ENCODE data around the gene MED29. TPM values are rescaled to one million over a fixed set of nuclear protein-coding genes. Genes with fewer than 3 reads are reported as not detected.

Gene MED29
- total RNA-seq, 1 donor from 2014 or later: 39.2 TPM

- peak overlapping the region; percentile 20 for H3K4me3 Mint-ChIP-seq
- no peaks in the 10 kb centered on the region for H3K27me3 Mint-ChIP-seq (ENCODE audit: low read depth)
- no peak for TF ChIP-seq CTCF (IDR thresholded peaks at IDR 0.05; ENCODE audit: unreplicated experiment)
- peak overlapping the region; percentile 96 for H3K27ac Mint-ChIP-seq
- DNase-seq (ENCODE audit: low spot score in 2 of 2, unreplicated experiment in 2 of 2): no peak
- peaks cover 38% of the 10 kb centered on the region for H3K4me1 Mint-ChIP-seq
- H3K36me3 Mint-ChIP-seq: peaks cover 4% of the 10 kb centered on the region
- H3K9me3 Mint-ChIP-seq: no peaks in the 10 kb centered on the region
Measured at GRCh38 chr19:39405261-39405957, 14.2 kb downstream of the MED29 start.

- H3K4me3 Mint-ChIP-seq: peak overlapping the region; percentile 74
- H3K9me3 Mint-ChIP-seq: no peaks in the 10 kb centered on the region
- H3K27ac Mint-ChIP-seq: peak overlapping the region; percentile 96
- TF ChIP-seq CTCF (IDR thresholded peaks at IDR 0.05; ENCODE audit: unreplicated experiment): no peak
- no peaks in the 10 kb centered on the region for H3K27me3 Mint-ChIP-seq (ENCODE audit: low read depth)
- DNase-seq (ENCODE audit: low spot score in 2 of 2, unreplicated experiment in 2 of 2): no peak
- H3K36me3 Mint-ChIP-seq: peaks cover 4% of the 10 kb centered on the region
- peaks cover 45% of the 10 kb centered on the region for H3K4me1 Mint-ChIP-seq
Measured at GRCh38 chr19:39405958-39406655, 14.9 kb downstream of the MED29 start.

GRCh38 chr19:39406656-39407409 is 15.7 kb downstream of the MED29 start, which contains the start of gene ZFP36:
TSS of gene ZFP36 (plus strand) at chr19:39406847. CDS start at chr19:39406905, 58 bp downstream.
- Mint-ChIP-seq H3K27me3 (ENCODE audit: low read depth) (no peaks in the 10 kb centered on the region), H3K4me1 (peaks cover 49% of the 10 kb centered on the region), H3K27ac (peak within 1 kb of the TSS; percentile 99), H3K4me3 (peak within 1 kb of the TSS; percentile 91), H3K9me3 (no peaks in the 10 kb centered on the region), H3K36me3 (peaks cover 4% of the 10 kb centered on the region)
- TF ChIP-seq CTCF (IDR thresholded peaks at IDR 0.05; ENCODE audit: unreplicated experiment): no peak
- DNase-seq (ENCODE audit: low spot score in 2 of 2, unreplicated experiment in 2 of 2): peak; percentile 77 to 83

- peaks cover 1% of the 10 kb centered on the region for H3K27me3 Mint-ChIP-seq (ENCODE audit: low read depth)
- H3K9me3 Mint-ChIP-seq: no peaks in the 10 kb centered on the region
- H3K36me3 Mint-ChIP-seq: peaks cover 4% of the 10 kb centered on the region
- H3K27ac Mint-ChIP-seq: peak overlapping the region; percentile 99
- peaks cover 44% of the 10 kb centered on the region for H3K4me1 Mint-ChIP-seq
- DNase-seq (ENCODE audit: low spot score in 2 of 2, unreplicated experiment in 2 of 2): no peak
- no peak for TF ChIP-seq CTCF (IDR thresholded peaks at IDR 0.05; ENCODE audit: unreplicated experiment)
- H3K4me3 Mint-ChIP-seq: peak overlapping the region; percentile 91
Measured at GRCh38 chr19:39407410-39407659, 16.2 kb downstream of the MED29 start.

- DNase-seq (ENCODE audit: low spot score in 2 of 2, unreplicated experiment in 2 of 2): no peak
- Mint-ChIP-seq H3K36me3 (peaks cover 4% of the 10 kb centered on the region), H3K4me1 (peaks cover 43% of the 10 kb centered on the region)
Measured at GRCh38 chr19:39407660-39408391, 16.6 kb downstream of the MED29 start.

More at GRCh38 chr19:39407660-39408391, 16.6 kb downstream of the MED29 start:
- no peak for TF ChIP-seq CTCF (IDR thresholded peaks at IDR 0.05; ENCODE audit: unreplicated experiment)
- peaks cover 1% of the 10 kb centered on the region for H3K27me3 Mint-ChIP-seq (ENCODE audit: low read depth)
- H3K9me3 Mint-ChIP-seq: no peaks in the 10 kb centered on the region
- H3K4me3 Mint-ChIP-seq: peak overlapping the region; percentile 91
- peak overlapping the region; percentile 99 for H3K27ac Mint-ChIP-seq
